GM12892 (cell line): ENCODE measurements around the gene APBB2.

Source experiments
- DNase-seq: peaks from one replicate; pipeline ENCODE4 v3.0.0; 2011; ENCODE audit not compliant: insufficient read length
- FAIRE-seq: peaks from 2 replicates; lab custom pipeline; 2011; peaks lifted over from hg19 to GRCh38; lab: Jason Lieb, UNC
- POLR2A ChIP-seq: IDR thresholded peaks from 2 replicates; pipeline ENCODE4 v1.6.1; 2011; ENCODE audit warnings: low read depth, low read length, control low read depth
- POLR2AphosphoS5 ChIP-seq: IDR thresholded peaks from 2 replicates; pipeline ENCODE4 v1.6.1; 2011; ENCODE audit warnings: low read depth, low read length, control low read depth
- TAF1 ChIP-seq: IDR thresholded peaks from 2 replicates; pipeline ENCODE4 v1.6.1; 2011; ENCODE audit warnings: low read depth, mild to moderate bottlenecking, control low read depth, low read length, borderline replicate concordance

APBB2 gene

DNA sequence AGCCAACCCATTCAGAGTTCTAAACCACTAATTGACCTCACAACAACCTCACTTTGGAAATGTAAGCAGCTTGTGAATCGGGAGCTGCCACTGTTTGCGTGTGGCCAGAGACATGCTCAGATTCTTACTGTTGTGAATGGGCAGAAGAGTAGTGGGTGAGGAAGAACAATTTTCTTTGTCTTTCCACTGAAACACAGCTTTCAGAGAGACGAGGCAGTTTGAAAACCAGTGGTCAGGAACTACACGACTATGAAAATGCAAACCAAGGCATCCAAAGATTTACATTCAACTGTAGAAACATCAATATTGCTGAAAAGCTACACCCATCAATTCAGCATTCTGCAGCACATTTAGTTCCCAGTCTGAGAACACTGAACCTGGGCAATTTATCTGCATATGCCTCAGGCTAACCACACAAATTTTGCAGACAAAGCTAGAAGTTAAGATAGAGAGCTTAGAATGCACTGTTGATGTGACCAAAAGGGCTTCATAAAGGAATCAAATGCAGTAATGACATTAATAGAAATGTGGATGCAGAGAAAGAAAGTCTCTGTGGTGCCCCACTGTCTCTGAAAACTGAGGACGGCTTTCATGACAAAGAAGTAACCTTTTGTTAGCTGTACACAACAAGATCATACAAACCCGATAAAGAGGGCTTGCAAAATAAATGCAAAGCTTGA is 134.3 kb downstream of the APBB2 start:
- DNase-seq (no peak), FAIRE-seq (no peak)
- TF ChIP-seq POLR2A (no peak), POLR2AphosphoS5 (no peak), TAF1 (no peak)

DNA sequence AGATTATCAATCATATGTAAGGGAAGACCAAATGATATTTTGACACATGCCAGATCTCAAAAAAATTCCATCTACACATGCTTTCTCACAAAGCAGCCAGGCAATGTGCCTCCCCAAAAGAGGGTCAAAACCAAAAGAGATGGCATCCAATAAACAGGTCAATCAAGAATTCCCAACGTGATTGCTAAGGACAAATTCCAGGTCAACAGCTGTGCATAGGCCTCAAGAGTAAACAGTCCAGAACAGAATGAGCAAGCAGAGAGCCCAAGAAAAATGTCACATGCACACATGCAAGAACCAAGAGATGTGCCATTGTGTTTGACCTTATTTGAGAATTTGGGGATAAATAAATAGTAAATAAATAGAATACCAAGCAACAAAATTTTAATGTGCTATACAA is 136.7 kb downstream of the APBB2 start:
- DNase-seq (no peak), FAIRE-seq (no peak)
- TF ChIP-seq TAF1, result no peak
- no peak for TF ChIP-seq POLR2A
- no peak for TF ChIP-seq POLR2AphosphoS5

GRCh38 chr4:41076481-41076880 is 137.9 kb downstream of the APBB2 start:
- no peak for TF ChIP-seq POLR2A
- no peak for TF ChIP-seq POLR2AphosphoS5
- DNase-seq (no peak), FAIRE-seq (no peak)

- FAIRE-seq (peak; percentile 70), DNase-seq (no peak)
- no peak for TF ChIP-seq POLR2A
- TF ChIP-seq TAF1, result no peak
- TF ChIP-seq POLR2AphosphoS5, result no peak
These were observed 140.1 kb downstream of the APBB2 start for GRCh38 chr4:41074215-41074614.

DNA sequence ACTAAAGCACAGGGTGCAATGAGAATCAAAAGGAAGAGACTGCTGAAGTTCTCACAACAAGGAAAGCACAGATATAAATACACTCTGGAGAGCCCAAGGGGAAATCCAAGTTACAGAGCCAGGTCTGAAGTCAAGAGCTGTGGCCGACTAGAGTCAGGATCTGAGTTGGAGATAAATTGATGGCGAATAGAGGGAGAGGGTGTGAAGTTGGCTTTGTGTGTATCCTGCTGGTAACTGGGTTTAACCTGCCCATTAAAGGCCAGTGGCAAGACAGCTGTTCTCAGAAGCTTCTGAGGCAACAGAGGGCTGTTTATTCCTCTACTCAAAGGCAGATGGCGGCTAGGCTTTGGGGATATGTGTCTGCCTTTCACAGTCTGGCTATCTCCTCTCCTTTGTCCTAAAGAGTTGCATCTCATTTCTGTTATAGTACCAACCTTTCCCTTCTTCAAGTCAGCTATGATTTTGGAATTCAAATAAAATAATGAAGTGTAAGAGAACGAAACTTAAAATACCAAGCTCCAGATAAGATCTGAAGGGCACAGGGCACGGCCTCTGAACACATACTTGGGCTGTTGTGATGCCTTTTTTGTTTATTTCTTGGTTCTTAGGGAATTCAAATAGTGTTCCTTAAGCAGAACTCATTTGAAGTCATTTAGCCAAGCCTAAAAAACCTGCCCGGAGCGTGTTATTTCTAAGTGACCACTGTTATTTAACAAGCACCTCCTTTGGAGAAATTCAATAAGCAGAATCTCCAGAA is 142.1 kb downstream of the APBB2 start:
- DNase-seq, result no peak
- FAIRE-seq, result peak; percentile 70
- no peak for TF ChIP-seq POLR2A
- TF ChIP-seq TAF1, result no peak
- no peak for TF ChIP-seq POLR2AphosphoS5

DNA sequence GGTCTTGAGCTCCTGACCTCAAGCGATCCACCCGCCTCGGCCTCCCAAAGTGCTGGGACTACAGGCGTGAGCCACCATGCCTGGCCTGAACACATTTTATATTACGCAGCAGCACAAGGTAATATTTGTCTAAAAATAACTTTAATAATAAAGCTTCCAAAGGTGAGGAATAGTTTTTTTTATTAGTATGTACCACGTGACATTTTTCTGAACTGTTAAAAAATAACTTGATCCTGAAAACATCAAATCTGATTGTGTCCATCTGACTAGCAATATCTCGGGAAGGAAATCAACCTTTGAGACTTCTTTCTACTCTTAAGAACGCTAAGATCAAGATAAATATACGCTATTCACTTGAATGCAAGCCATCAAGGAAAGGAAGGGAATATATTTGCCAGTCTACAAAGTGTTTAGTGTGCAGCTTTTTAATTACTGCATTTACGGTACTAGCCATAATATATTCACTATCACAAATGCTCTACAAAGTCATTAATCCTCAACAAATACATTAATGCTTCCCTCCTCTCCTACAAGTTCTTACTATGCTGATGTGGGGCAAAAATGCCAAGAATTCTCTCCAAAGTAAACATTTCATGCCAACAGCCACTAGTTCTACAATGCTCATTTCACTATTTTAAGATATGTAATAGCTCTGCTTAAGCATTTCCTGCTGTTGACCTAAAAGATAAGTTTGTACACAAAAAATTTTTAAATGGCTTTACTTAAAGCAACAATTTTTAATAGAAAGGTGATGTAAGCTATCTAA is 143.6 kb downstream of the APBB2 start:
- DNase-seq, result no peak
- TF ChIP-seq POLR2AphosphoS5 (no peak), POLR2A (no peak), TAF1 (no peak)
- FAIRE-seq, result no peak

DNA sequence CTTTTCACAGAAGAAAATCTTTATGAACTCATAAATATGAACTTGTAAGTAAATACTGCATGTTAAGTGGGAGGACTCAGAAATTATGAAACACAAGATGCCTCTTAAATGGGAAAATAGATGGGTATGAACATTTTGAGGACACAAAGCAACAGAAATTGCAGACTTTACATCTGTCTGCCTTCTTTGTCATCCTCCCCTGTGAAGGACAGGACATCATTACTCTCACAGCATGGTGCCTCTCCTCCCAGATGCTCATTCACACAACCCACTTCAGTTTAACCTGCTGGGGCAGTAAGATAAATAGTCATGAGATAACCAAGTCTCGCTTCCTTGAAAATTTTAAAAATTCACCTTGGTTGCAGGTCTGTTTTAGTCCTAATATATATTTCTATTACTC is 144.5 kb downstream of the APBB2 start:
- no peak for DNase-seq
- FAIRE-seq, result no peak
- TF ChIP-seq TAF1 (no peak), POLR2A (no peak), POLR2AphosphoS5 (no peak)

DNA sequence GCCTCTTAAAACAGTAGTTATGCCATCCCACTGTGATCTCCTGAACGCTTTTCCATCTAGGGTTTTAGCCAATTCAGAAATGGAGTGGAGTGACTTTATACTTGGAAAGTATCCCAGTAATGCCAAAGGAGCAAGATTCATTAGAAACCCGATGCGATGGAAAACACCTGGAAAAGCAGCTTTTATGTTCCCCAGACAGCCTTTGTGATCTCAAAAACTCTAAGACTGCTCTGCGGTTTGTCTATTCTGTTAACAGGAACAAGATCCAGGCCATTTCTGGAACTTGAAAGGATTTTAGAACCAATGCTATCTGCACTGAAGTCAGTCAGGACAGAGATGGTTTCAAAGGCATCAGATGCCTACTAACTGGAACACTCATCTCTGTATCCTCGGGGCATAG is 145.1 kb downstream of the APBB2 start:
- FAIRE-seq, result no peak
- no peak for DNase-seq
- TF ChIP-seq TAF1 (no peak), POLR2AphosphoS5 (no peak), POLR2A (no peak)

DNA sequence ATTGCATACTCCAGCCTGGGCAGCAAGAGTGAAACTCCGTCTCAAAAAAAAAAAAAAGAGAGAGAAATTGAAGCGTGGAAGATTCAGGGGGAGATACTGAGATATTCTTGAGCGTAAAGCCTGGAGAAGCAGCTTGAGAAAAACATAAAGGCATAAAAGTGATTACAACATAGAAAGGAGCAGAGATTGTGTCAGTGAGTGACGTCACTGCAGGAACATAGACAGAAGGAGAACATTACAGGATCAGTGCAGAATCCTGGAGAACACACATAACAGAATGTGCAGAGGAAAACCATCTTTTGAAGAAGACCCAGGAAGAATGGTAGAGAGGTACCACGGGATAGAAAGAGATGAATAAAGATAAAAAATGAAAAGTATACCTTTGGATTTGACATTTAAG is 147.0 kb downstream of the APBB2 start:
- FAIRE-seq (no peak), DNase-seq (no peak)
- TF ChIP-seq TAF1 (no peak), POLR2AphosphoS5 (no peak), POLR2A (no peak)

DNA sequence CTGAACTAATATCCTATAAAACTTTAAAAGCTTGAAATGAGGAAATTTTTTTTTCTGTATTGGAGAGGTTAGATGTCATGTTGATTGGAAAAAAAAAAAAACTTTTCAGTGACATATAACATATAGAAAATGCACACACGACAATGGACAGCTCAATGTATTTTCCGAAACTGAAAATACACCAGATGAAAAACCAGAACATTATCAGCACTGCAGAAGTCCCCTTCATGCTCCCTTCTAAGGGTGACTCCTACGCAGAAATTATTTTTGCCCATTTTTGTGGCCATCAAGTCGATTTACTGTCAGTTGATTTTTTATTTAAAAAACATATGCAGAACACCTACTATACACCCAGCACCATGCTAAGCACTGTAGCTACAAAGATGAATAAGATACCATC is 148.3 kb downstream of the APBB2 start:
- TF ChIP-seq POLR2AphosphoS5, result no peak
- no peak for TF ChIP-seq POLR2A
- no peak for TF ChIP-seq TAF1
- FAIRE-seq (peak; percentile 57), DNase-seq (no peak)

DNA sequence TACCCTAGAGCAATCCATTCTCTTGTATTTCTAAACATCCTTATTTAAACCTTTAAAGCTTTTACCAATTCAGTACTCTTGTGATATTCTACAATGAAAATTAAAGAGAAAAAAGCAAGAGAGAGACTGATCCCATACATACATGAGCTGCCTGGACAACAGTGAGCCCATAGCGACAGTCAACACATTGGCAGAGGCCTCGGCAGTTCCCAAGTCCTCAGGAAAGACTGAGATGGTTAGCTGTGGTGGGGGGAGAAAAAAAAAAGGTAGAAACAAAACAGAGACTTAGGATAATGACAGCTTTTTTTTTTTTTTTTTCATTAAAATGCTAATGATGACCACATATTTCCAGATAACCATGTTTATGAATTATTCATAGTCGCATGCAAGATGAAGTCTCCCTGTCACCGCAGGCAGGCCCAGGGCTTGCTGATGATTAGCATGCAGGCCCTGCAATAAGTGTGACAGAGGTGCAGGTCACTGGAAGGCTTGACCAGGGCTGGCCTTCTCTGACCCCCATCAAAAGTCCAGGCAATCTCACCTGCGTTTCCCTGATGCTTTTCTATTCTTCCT is 148.8 kb downstream of the APBB2 start:
- DNase-seq, result no peak
- TF ChIP-seq TAF1 (no peak), POLR2AphosphoS5 (no peak), POLR2A (no peak)
- no peak for FAIRE-seq

GRCh38 chr4:41064953-41065352 is 149.4 kb downstream of the APBB2 start:
- FAIRE-seq, result no peak
- TF ChIP-seq TAF1, result no peak
- no peak for TF ChIP-seq POLR2A
- no peak for TF ChIP-seq POLR2AphosphoS5
- DNase-seq, result no peak
